ENCODE data around the gene AP4E1.
"Not testable (repeated sequence)": the region's sequence is repeated elsewhere in the genome, so short reads cannot be mapped to it uniquely, and the experiment has no call there.

The AP4E1 gene

DNA sequence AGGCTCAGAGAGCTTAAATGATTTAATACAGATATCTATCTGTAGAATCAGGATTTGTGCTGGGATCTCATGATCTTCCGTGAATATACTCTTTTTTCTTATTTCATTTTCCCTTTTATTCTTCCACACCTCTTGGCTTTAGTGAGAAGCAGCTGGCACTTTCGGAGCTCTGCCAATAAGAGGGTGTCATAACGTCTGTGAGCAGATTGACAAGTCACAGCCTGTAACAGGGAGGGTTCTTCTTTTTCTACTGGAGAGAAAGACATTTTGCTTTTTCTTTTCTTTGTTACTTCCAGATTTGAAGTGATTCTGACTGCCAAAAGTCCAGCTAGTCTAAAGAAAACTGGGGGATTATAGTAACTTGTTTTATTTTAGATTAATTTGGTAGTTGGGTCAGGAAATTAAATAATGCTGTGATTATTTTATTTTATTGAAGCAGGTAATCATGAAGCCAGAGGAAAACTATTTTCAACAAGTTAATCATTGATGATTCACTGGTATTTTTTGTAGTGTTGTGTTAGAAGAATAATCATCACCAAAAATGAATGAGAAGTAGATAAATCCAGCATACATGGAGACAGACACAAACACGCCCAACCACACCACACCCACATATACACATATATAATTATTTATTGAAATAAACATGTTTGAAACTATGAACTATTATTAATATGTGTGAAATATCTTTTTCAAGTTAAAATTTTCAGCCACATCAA, 116.4 kb downstream of the AP4E1 start:
- DNase-seq (ENCODE audit: low spot score) = peak; percentile 36

DNA sequence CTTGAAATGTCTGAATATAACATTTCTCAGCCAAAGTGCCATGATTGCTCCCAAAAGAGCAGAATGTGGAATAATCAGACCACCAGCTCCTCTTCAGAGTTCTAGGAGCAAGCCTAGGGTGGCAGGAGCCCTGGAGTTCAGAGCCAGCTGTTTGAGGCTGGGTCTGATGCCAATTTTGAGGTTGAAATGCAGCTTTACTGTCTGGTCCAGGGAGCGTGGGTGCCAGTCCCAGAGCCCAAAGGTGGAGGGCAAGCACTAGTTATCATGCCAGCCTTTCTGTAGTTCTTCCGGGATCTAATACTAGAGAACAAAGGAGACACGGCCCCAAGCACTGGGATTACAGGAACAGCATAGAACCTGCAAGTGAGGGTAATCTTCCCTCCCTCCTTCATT, 117.0 kb downstream of the AP4E1 start:
- DNase-seq (ENCODE audit: low spot score) = no peak

DNA sequence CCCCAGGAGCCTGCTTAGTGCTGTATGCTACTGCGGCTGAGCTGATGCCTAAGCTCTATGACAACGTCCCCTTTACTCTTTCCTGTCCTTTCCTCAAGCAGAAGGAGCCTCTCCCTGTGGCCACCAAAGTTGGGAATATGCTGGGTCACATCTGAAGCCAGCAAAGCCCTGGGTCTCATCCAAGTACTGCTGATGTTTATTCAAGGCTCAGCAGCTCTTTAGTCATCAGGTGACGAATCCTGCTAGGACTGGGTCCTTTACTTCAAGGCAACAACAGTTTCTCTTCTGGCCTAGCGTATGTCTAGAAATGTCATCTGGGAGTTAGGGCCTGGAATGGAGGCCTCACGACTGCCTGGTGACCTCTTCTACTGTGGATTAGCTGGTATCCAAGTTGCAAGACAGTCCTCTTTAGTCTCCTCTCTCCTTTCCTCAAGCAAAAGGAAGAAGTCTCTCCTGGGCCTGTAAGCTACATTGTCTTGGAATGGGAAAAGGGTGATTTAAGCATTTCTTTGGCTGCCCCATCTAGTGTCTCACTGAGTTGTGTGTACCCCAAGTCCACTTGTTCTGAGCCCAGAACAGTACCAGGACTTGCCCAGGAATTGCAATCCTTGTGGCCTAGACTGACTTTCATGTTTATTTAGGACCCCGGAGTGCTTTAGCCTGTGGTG, 122.3 kb downstream of the AP4E1 start:
- peak; percentile 28 for DNase-seq (ENCODE audit: low spot score)

DNA sequence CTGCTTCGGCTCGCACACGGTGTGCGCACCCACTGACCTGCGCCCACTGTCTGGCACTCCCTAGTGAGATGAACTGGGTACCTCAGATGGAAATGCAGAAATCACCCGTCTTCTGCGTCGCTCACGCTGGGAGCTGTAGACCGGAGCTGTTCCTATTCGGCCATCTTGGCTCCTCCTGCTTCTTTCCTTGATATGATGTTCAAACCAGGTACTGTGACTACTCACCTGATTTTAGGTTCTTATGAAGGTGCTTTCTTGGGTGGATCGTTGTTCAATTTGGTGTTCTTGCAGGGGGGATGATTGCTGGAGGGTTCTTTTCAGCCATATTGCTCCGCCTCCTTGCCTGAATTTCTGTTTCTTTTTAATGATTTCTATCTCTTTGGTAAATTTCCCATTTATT, 129.0 kb downstream of the AP4E1 start:
- DNase-seq (ENCODE audit: low spot score) = not testable (repeated sequence)

DNA sequence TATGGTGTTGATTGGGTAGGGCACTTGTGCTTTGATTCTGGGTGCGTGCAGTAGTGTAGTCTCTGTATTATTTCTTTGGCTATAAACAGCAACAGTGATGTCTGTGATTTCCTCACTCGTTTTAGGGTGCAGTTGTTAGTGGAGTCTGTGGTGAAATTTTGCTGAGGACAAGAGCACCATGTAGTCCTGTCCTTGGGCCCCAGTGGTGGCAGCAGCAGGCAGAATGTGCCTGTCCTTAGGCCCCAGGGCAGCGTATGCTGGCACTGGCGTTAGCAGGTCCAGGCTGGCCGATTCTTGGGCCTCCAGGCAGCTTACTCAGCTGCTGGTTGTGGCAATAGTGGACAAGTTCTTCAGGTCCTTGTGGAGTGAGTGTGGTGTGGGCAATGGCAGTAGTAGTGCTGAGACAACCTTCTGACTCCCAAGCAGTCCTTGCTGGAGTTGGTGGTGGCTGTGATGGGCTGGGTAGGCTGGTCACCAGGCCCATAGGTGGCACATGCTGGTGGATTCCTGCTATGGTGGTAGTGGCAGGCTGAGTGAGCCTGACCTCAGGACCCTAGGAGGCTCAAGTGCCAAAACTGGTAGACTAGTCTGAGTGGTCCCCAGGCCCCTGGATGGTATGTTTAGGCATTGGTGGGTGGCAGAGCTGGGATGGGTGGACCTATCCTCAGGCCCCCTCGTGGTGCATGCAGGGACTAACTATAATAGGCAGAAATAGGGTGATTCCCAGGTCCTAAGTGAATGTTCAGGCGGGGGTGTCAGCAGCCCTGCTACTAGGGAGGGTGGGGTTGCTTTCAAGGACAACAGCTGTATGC, 129.9 kb downstream of the AP4E1 start:
- DNase-seq (ENCODE audit: low spot score) = no peak

DNA sequence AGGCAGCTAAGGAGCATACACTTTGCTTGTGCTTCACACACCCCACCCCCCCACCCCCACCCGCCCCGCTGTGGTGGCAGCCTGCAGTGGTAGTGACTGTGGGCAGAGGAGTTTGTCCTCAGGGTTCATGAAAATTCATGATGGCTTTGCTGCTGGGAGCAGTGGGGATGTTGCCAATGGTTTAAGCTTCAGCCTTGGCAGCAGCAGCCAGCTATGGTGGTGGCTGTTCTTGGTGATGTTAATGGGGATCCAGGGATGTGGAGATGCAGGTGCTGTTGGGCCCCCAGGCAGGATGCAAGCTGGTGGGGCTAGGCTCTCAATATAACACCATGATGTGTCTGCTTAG, 130.5 kb downstream of the AP4E1 start:
- DNase-seq (ENCODE audit: low spot score) = no peak

DNA sequence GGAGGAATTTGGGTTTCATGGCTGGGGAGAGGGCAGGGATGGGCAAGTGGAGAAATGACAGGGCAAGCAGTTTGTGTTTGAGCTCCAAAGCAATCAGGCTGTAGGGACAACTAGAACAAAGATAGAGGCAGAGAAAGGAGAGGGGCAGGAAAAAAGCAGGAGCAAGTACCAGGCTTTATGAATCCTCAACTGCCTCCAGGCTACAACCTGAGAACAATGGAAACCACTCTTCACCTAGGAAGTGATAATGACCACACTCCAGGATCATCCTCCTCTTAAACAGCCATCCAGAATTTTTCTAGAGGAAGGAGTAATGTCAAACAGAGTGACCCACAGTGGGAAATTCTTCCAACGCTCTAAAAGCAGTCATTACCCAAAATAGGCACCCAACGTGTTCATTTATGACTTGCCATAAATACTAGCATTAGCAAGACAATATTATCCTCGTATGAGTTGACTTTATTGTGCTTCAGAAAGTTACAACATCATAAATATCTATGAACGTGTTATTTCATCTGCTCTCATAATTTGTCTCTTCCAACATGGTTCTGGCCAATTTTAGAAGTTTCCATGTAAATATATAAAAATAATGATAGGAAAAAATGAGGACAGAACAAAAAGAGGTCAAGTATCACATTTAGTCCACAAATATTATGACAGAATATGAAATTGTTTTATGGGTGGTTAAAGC, 135.7 kb downstream of the AP4E1 start:
- no peak for DNase-seq (ENCODE audit: low spot score)

DNA sequence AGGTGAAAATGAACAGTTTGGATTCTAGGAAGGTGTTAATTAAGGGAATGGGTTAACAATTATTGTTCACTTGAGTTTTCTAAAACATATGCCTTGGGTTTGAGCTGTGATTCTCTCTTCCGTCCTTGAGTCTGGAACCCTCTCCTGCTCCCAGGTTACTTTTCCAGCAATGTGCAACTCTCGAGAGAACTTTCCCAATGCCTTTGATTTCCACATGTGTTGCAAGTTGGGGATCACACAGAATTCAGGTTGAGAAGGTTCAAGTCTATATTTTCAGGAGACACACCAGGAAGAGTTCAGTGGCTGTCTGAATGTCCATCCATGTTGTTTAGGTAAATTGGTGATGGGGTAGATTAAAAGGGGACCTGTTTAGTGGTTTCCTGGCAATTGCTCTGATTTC, 137.5 kb downstream of the AP4E1 start:
- no peak for DNase-seq (ENCODE audit: low spot score)

DNA sequence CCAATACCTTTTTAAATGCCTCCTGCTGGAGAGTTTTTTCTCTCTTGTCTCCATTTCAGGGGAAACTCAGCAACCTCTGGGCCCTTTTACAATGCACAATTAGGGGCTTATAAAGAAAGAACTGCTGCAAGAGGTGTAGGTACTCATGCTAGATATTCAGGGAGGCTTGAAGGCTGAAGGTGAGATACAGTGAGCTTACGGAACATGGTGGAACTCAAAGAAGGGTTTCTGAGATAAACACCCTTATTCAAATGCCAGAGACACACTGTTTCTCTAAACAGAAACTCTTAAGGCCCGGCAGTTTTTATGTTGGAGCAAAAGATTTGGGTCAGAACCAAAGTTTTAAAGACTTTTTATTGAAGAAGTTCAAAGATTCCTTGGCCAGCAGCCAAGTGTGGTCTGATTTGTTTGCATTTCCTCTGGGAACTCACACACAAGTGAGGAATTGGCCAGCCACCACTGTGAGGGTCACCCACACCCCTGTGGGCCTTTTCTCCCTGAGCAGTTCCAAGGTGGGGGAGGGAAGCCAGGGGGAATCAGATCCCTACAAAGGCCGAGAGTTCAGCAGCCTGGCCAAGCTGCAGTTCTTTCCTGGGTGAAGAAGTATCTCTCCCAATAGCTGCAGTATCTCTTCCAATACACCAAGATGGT, 138.4 kb downstream of the AP4E1 start:
- DNase-seq (ENCODE audit: low spot score) = peak; percentile 9

DNA sequence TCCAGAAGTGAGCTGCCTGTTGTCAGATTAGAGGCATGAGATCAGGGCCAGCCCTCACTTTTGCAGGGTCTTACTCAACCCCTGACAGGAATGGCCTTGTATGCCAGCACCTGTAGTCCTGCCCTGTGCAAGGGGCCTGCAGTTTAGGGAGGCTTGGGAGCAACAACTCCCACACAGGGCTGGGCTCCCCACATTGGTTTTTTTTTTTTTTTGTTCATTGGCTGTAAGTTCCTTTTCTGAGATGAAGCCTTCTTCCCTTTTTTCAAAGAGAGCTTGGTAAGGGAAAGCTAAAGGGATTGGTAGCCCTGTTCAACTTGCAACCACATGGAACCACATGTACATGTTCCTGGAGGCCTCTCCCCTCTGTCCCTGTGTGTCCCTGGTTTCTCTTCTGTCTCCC, 139.8 kb downstream of the AP4E1 start:
- no peak for DNase-seq (ENCODE audit: low spot score)

DNA sequence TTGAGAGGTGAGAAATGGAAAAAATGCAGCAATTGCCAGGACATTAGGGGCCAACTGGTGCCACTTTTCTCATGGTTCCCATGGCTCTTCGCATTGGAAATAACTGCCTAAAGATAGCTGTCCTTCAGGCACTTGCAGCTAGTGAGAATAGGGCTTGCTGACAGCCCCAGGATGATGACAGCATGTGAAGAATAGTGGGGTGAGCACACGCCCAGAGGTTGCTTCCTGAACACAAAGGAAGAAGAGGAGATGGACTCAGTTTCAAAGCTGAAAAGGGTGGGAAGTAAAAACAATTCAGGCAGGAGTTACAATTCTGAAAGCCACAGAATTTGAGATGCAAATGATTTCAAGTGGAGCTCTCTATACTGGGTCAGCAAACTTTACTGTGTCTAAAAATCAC, 140.6 kb downstream of the AP4E1 start:
- DNase-seq (ENCODE audit: low spot score) = no peak

DNA sequence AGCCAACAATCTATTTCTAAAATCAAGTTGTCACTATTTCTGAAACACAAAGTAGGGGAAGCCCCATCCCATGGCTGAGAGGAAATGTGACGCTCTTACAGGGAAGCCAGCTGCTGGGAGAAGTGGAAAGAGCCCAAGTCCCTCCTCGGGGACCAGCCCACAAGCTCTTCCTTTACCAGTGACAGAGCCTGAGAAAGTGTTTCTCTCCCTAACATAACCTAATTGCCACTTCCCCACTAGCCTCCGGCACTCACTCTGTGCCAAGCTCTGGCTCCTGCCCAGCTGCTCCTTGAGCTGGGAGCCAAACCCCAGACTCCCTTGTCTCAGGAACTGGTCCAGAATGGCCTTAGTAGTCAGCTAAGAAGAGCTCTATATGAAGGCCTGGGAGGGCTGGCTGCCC, 143.3 kb downstream of the AP4E1 start:
- DNase-seq (ENCODE audit: low spot score) = peak; percentile 33

DNA sequence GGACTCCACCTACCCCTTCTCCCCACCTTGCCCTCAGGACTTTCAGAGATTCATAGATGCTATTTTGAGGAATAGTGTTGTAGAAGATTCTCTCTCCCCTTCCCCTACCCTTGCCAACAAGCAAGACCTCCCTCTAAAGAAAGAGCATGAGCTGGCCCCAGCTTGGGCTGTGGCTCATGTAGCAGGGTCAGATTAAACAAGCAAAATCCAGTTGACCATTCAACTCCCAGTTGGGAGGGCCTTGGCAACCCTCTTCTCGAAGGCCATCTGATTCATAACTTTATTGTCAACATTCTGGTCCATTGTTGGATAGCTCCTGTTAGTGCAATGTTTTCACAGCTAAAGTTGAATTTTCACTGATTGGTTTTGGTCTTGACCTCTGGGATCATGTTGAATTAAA, 145.1 kb downstream of the AP4E1 start:
- no peak for DNase-seq (ENCODE audit: low spot score)

DNA sequence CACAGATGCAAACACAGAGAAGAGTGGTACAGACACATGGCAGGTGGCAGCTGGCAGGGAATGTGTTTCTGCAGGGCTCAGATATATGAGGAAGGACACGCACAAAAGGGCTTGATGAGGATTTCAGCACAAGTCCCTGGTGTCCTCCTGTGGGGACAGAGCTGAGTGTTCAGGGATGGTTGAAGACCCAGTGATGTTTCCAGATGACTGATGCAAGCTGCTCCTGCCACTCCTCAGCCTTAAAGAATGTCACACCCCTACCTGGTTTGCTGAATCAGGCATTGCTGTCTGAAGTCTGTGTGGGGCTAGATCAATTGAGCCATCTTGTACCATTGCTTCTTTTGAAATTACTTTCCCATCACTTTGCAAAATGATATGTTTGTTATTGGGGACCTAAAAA, 146.1 kb downstream of the AP4E1 start:
- no peak for DNase-seq (ENCODE audit: low spot score)

All from GM03348 (cell line).